OCI-LY7 (cell line): Measurements from ENCODE around the gene FBXW11.

Experiments used
- CTCF ChIP-seq: fragments of 200-600 bp; sonication (generic); conservative IDR thresholded peaks from 2 replicates; pipeline ENCODE4 v1.5.1; 2014; ENCODE audit warnings: mild to moderate bottlenecking, antibody characterized with exemption, low read length, moderate library complexity, mixed read lengths
- EZH2phosphoT487 ChIP-seq: fragments of 200-600 bp; sonication (generic); IDR thresholded peaks from 2 replicates; pipeline ENCODE4 v1.6.1; 2018; ENCODE audit warnings: low read depth, borderline replicate concordance, mild to moderate bottlenecking, mixed run types, antibody characterized with exemption, low read length, moderate library complexity, mixed read lengths

DNA sequence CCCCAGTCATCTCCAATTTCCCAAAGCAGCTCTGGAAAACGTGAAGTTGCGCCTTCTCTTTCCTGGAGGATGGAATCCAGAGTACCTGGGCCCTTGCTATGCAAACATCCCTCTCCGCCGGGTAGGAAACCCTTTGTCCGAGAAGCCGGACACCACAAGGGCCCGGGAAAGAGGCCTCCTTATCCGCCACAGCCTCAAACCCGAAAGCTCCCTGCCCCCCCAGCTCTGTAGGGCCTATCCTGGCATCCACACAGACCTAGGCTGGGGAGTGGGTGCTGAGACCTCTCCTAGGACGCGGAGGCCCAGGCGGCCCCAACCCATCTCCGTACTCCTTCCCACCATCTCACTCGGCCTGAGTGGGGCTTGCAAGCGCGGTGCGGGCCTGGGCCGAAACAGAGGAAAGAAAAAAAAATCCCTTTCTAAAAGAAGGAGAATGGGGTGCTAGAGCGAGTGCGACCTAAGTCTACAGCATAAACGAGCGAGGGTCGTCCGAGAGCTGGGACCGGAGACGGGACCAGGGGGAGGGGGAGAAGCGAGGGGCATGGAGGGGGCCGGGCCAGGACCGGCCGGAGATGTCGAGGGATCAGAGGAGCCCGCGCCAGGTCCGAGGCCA lies 624 bp downstream of the FBXW11 start:
- TF ChIP-seq CTCF = no peak
- no peak for TF ChIP-seq EZH2phosphoT487
